Esophagus squamous epithelium (tissue), 5 donors: ENCODE measurements around the gene SWAP70. TPM values are rescaled to one million over a fixed set of nuclear protein-coding genes. Genes with fewer than 3 reads are reported as not detected.

Experiments used
- DNase-seq: peaks from one replicate; lab custom pipeline; 2025; lab: John Stamatoyannopoulos, UW
- H3K27ac ChIP-seq, 4 donors: fragments of 200-600 bp; sonication (generic); one replicate each; pipeline ENCODE4 v1.5.1; 2016 to 2019; ENCODE audit warnings: mild to moderate bottlenecking in 1 of 4
- H3K27me3 ChIP-seq, 4 donors: fragments of 200-600 bp; sonication (generic); 1 replicate in 3 of 4; 2 replicates in 1 of 4; pipeline versions ENCODE4 v1.5.1 to v1.6.0; 2017 to 2021; ENCODE audit warnings: antibody characterized with exemption in 1 of 4
- H3K36me3 ChIP-seq, 3 donors: fragments of 200-600 bp; sonication (generic); one replicate each; pipeline ENCODE4 v1.5.1; 2016 to 2019
- H3K4me1 ChIP-seq, 3 donors: fragments of 200-600 bp; sonication (generic); one replicate each; pipeline ENCODE4 v1.5.1; 2017 to 2019
- H3K4me3 ChIP-seq, 4 donors: fragments of 200-600 bp; sonication (generic); 1 replicate in 3 of 4; 2 replicates in 1 of 4; pipeline ENCODE4 v1.5.1; 2016 to 2019; ENCODE audit warnings: mild to moderate bottlenecking in 2 of 4, moderate library complexity in 1 of 4
- H3K9me3 ChIP-seq, 3 donors: fragments of 200-600 bp; sonication (generic); one replicate each; pipeline ENCODE4 v1.5.1; 2016 to 2019
- CTCF ChIP-seq, 6 experiments: fragments of 450-650 bp in 4 of 6; fragments of 200-600 bp in 2 of 6; sonication (generic) in 2 of 6; IDR thresholded peaks; one replicate each; pipeline ENCODE4 v1.5.1; 2016 to 2019; ENCODE audit warnings: antibody characterized with exemption in 6 of 6, mild to moderate bottlenecking in 4 of 6, moderate library complexity in 4 of 6
- POLR2A ChIP-seq, 4 donors: fragments of 450-650 bp; IDR thresholded peaks; one replicate each; pipeline ENCODE4 v1.6.1; 2017; ENCODE audit warnings: antibody characterized with exemption in 4 of 4, mild to moderate bottlenecking in 4 of 4, moderate library complexity in 3 of 4
- WGBS, 2 donors: methylation state at CpG; one replicate each; pipeline ENCODE4 v1.1.5; 2018; 5-methylcytosine and 5-hydroxymethylcytosine counted together
- intact Hi-C: fragments of 100-400 bp; cut with DNase I; formaldehyde crosslinking; loops from one replicate; pipeline ENCODE4 v1.15.0; 2022
- total RNA-seq, 4 donors: library from RNA; depleted of rRNA; stranded (reverse); fragments of >200 nt; gene quantifications; one replicate each; pipeline ENCODE4 v1.1.0, GENCODE V29; 2016
- donor health status: DM: yes; HTN: yes; CAD: no.

SWAP70 gene
- 10 to 100 TPM; 15.1 to 27.5 (median 17.7) TPM for total RNA-seq

GRCh38 chr11:9663699-9664275 lies at the start of gene SWAP70:
Gene SWAP70, plus strand, starts transcription at chr11:9664077. Its CDS starts 103 bp downstream, at chr11:9664180.
- no peaks in the 10 kb centered on the region for H3K27me3 ChIP-seq
- peak within 1 kb of the TSS; percentile 89 to 100 (median 96) for H3K27ac ChIP-seq
- peaks cover 0 to 5% (median 0%) of the 10 kb centered on the region in 3 donors for H3K9me3 ChIP-seq
- peak; percentile 67 for DNase-seq
- peaks cover 0 to 10% (median 0%) of the 10 kb centered on the region in 3 donors for H3K36me3 ChIP-seq
- H3K4me3 ChIP-seq = peak within 1 kb of the TSS; percentile 74 to 100 (median 83)
- TF ChIP-seq POLR2A (IDR thresholded peaks at IDR 0.05) (peak in 2 of 4 donors; percentile 34 to 76), CTCF (IDR thresholded peaks at IDR 0.05) (peak in 5 of 6 experiments; percentile 43 to 75 (median 56))
- H3K4me1 ChIP-seq = peaks cover 0 to 32% (median 5%) of the 10 kb centered on the region in 3 donors
- WGBS, 2 donors = 0 to 9% methylated on average over 2 to 7 of the region's 38 CpGs
- intact Hi-C loops = no loop called here

GRCh38 chr11:9615031-9615451 lies 48.8 kb upstream of the SWAP70 start:
- H3K27me3 ChIP-seq = no peaks in the 10 kb centered on the region
- TF ChIP-seq POLR2A (IDR thresholded peaks at IDR 0.05) (no peak), CTCF (IDR thresholded peaks at IDR 0.05) (no peak)
- H3K27ac ChIP-seq = peak overlapping the region in 3 of 4 donors; percentile 96 to 98 (median 97)
- no peaks in the 10 kb centered on the region for H3K36me3 ChIP-seq
- intact Hi-C loops = no loop called here
- H3K9me3 ChIP-seq = no peaks in the 10 kb centered on the region
- H3K4me3 ChIP-seq = peak overlapping the region in 1 of 4 donors; percentile 69
- no peak for DNase-seq
- 81 to 86% methylated on average over 2 of the region's 2 CpGs for WGBS, 2 donors
- peaks cover 7 to 29% (median 14%) of the 10 kb centered on the region in 3 donors for H3K4me1 ChIP-seq

- H3K27me3 ChIP-seq = no peaks in the 10 kb centered on the region
- TF ChIP-seq CTCF (IDR thresholded peaks at IDR 0.05) (no peak), POLR2A (IDR thresholded peaks at IDR 0.05) (no peak)
- H3K9me3 ChIP-seq = no peaks in the 10 kb centered on the region
- H3K4me1 ChIP-seq = peaks cover 7 to 29% (median 14%) of the 10 kb centered on the region in 3 donors
- H3K36me3 ChIP-seq = no peaks in the 10 kb centered on the region
- no peak for DNase-seq
- H3K27ac ChIP-seq = no peak overlapping the region
- 38 to 60% methylated on average over 2 of the region's 2 CpGs for WGBS, 2 donors
- intact Hi-C loops = loop anchor here (2.0 kb wide), 1 partner anchor 129 kb away; no protein-coding TSS in a partner anchor
- H3K4me3 ChIP-seq = no peak overlapping the region
These were observed 47.7 kb upstream of the SWAP70 start for GRCh38 chr11:9616042-9616675.

- H3K4me1 ChIP-seq = peaks cover 7 to 29% (median 14%) of the 10 kb centered on the region in 3 donors
- WGBS, 2 donors = 94 to 95% methylated on average over 2 to 4 of the region's 4 CpGs
- no peaks in the 10 kb centered on the region for H3K9me3 ChIP-seq
- intact Hi-C loops = loop anchor here (2.0 kb wide), 1 partner anchor 128 kb away; no protein-coding TSS in a partner anchor
- no peak overlapping the region for H3K27ac ChIP-seq
- DNase-seq = no peak
- no peak for TF ChIP-seq POLR2A (IDR thresholded peaks at IDR 0.05)
- no peak for TF ChIP-seq CTCF (IDR thresholded peaks at IDR 0.05)
- no peaks in the 10 kb centered on the region for H3K27me3 ChIP-seq
- no peaks in the 10 kb centered on the region for H3K36me3 ChIP-seq
- H3K4me3 ChIP-seq = no peak overlapping the region
These were observed 47.0 kb upstream of the SWAP70 start for GRCh38 chr11:9616858-9617257.

- intact Hi-C loops = loop anchor here (2.0 kb wide), 1 partner anchor 127 kb away; no protein-coding TSS in a partner anchor
- Histone ChIP-seq H3K36me3 (no peaks in the 10 kb centered on the region), H3K9me3 (no peaks in the 10 kb centered on the region), H3K27me3 (no peaks in the 10 kb centered on the region), H3K4me3 (no peak overlapping the region), H3K27ac (no peak overlapping the region), H3K4me1 (peaks cover 7 to 23% (median 8%) of the 10 kb centered on the region in 3 donors)
- 68% methylated on average over 5 of the region's 5 CpGs for WGBS, 2 donors
- TF ChIP-seq POLR2A (IDR thresholded peaks at IDR 0.05) = no peak
- no peak for TF ChIP-seq CTCF (IDR thresholded peaks at IDR 0.05)
- no peak for DNase-seq
These were observed 45.9 kb upstream of the SWAP70 start for GRCh38 chr11:9617940-9618339.
